ENCODE results near the gene FBXO27.

FBXO27 gene

DNA sequence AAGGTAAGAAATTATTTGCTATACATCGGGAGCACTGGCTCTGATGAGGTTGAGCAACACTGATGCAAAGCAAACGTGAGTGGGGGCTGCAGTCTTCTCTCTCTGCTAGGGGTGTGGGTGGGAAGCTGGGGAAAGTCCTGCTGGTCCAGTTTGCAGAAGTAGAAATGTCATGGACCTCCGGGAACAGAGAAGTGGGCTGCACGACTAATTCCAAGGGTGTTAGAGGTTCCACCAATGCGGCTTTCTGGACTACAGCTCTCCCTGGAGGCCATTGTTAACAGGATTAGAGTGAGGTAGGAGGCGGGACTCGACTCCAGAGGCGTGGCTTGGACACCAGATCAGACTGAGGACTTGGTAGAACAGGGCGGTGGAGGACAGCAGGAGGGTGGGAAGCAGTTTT lies 5.7 kb upstream of the FBXO27 start:
- peak; percentile 52 for DNase-seq (ENCODE audit: low spot score)

GRCh38 chr19:39037194-39037593 lies 4.8 kb upstream of the FBXO27 start:
- TF ChIP-seq CTCF (IDR thresholded peaks at IDR 0.05; ENCODE audit: extremely low read depth, missing control alignments): no peak
- no peak for DNase-seq (ENCODE audit: low spot score)

More for the DNA sequence above, 5.7 kb upstream of the FBXO27 start:
- TF ChIP-seq CTCF (IDR thresholded peaks at IDR 0.05; ENCODE audit: extremely low read depth, missing control alignments): no peak

DNA sequence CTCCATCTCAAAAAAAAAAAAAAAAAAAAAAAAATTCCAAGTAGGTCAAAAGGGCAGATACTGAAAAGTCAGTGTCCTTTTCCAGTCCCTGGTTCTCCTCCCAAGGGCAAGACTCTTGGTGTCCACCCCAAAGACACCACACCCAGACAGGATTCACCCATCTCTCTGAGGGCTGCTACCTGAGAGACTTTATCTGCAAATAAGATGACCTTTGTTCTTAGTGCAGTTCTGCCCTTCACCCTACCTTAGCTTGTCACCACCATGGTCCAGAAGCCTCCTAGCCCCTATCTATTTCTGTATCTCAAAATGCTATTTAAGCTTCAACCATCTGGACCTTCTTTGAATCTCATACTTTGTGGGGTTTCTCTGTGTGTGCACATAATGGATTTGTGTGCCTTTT lies 4.2 kb upstream of the FBXO27 start:
- no peak for TF ChIP-seq CTCF (IDR thresholded peaks at IDR 0.05; ENCODE audit: extremely low read depth, missing control alignments)
- no peak for DNase-seq (ENCODE audit: low spot score)

DNA sequence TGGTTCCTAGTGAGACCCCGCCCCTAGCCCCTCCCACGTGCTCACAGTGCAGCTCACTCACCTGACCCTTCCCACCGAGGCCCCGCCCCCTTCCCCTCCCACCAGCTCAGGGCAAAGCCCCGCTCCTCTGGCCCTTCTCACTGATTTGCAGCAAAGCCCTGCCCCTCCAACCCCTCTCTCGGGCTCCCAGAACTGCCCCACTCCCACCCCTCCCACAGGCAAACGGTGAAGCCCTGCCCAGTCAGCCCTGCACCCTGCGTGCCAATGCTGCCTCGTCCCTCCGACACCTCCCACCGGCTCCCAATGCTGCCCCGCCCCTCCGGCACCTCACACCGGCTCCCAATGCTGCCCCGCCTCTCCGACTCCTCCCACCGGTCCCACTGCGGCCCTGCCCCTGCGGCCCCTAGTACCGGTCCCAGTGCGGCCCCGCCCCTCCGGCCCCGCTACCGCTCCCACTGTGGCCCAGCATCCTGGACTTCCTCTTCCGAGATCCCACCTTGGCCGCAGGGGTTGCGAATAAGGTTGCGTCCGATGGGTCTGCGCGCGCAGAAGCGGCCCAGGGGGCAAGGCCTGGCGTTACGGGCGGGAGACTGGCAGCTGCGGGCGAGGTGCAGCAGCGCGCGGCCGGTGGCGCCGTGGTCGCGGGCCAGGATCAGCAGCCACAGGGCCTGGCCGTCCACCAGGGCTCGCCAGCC lies 834 bp downstream of the FBXO27 start:
- TF ChIP-seq CTCF (IDR thresholded peaks at IDR 0.05; ENCODE audit: extremely low read depth, missing control alignments): no peak
- peak; percentile 93 for DNase-seq (ENCODE audit: low spot score)

GRCh38 chr19:39030854-39031367 lies 1.4 kb downstream of the FBXO27 start:
- no peak for DNase-seq (ENCODE audit: low spot score)
- no peak for TF ChIP-seq CTCF (IDR thresholded peaks at IDR 0.05; ENCODE audit: extremely low read depth, missing control alignments)

DNA sequence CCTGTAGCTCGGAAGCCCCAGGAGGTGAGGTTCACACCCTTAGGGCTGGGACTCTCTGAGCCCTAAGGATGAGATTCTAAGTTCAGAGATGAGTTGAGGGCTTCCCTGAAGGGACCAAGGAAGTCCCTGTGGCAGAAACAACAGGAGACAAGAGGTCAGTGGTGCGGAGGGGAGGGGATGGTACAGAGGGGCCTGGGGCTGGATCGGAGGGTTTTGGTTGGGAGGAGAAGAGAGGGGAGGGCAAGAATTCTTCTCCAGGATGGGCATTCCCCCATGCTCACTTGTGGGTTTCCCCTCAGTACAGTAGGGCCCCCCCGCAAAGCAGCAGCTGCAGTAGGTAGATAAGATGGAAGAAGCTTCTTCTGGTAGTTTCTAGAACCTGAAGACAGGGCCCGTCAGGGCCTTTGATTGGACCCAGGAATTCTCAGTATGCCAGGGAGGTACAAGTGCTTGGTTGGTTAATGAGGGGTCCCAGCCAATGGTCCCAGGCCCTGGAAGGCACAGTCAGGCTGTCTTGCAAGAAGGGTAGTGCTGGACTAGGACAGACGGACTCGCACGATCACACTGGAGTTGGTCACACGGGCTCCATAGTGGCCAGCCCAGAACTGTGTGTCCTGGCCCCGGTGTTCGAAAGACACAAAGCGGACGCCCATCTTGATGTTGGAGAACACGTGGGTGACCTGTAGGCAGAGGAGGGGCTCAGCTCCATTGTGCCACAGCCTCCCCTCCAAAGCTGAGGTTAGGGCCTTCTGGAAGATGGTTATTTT lies 7.3 kb downstream of the FBXO27 start:
- no peak for TF ChIP-seq CTCF (IDR thresholded peaks at IDR 0.05; ENCODE audit: extremely low read depth, missing control alignments)

DNA sequence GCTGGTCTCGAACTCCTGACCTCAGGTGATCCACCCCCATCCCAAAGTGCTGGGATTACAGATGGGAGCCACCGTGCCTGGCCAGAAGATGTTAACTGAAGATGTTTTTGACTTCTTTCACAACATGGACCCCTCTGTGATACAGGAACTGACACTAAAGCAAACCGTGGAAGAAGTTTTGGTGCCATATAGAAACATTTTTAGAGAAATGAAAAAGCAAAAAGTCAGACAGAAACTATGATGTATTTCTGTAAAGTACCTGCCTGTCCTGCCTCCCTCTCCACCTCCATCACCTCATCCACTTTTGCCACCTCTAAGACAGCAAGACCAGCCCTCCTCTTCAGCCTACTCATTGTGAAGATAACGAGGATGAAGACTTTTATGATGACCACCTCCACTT lies 11.3 kb downstream of the FBXO27 start:
- no peak for TF ChIP-seq CTCF (IDR thresholded peaks at IDR 0.05; ENCODE audit: extremely low read depth, missing control alignments)
- peak; percentile 44 for DNase-seq (ENCODE audit: low spot score)

More for the DNA sequence above, 7.3 kb downstream of the FBXO27 start:
- no peak for DNase-seq (ENCODE audit: low spot score)

All from GM20000 (cell line).